ENCODE measurements around the gene MXRA8. TPM values are rescaled to one million over a fixed set of nuclear protein-coding genes. Genes with fewer than 3 reads are reported as not detected.
A peak's percentile ranks its signal among the peaks of the same experiment; 100 is the strongest.

The MXRA8 gene
- polyA plus RNA-seq, 2 of the 4 experiments (the other 2 are of a cell fraction), result 0.12 to 0.22 TPM

DNA sequence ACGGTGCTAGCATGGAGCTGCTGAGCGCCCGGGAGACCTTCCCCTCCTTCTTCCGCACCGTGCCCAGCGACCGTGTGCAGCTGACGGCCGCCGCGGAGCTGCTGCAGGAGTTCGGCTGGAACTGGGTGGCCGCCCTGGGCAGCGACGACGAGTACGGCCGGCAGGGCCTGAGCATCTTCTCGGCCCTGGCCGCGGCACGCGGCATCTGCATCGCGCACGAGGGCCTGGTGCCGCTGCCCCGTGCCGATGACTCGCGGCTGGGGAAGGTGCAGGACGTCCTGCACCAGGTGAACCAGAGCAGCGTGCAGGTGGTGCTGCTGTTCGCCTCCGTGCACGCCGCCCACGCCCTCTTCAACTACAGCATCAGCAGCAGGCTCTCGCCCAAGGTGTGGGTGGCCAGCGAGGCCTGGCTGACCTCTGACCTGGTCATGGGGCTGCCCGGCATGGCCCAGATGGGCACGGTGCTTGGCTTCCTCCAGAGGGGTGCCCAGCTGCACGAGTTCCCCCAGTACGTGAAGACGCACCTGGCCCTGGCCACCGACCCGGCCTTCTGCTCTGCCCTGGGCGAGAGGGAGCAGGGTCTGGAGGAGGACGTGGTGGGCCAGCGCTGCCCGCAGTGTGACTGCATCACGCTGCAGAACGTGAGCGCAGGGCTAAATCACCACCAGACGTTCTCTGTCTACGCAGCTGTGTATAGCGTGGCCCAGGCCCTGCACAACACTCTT is 26.2 kb downstream of the MXRA8 start:
- ChIA-PET CTCF (interaction anchor here (1.0 to 2.5 kb wide), 4 partner anchors 12 to 40 kb away, joined by 3 to 12 read pairs (median 5); partner anchors contain the start of gene DVL1), POLR2A (no interaction called here)
- WGBS (ENCODE audit: missing lambda C conversion rate), result 88% methylated on average over 16 of the region's 57 CpGs
- no peak for ATAC-seq
- DNase-seq (ENCODE audit: low read depth in 1 of 2, low spot score in 1 of 2), result no peak
- TF ChIP-seq, protein P1, sequence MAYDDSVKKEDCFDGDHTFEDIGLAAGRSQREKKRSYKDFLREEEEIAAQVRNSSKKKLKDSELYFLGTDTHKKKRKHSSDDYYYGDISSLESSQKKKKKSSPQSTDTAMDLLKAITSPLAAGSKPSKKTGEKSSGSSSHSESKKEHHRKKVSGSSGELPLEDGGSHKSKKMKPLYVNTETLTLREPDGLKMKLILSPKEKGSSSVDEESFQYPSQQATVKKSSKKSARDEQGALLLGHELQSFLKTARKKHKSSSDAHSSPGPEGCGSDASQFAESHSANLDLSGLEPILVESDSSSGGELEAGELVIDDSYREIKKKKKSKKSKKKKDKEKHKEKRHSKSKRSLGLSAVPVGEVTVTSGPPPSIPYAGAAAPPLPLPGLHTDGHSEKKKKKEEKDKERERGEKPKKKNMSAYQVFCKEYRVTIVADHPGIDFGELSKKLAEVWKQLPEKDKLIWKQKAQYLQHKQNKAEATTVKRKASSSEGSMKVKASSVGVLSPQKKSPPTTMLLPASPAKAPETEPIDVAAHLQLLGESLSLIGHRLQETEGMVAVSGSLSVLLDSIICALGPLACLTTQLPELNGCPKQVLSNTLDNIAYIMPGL (CRISPR knock-in tag; IDR thresholded peaks at IDR 0.05; ENCODE audit: borderline replicate concordance), result no peak
- TF ChIP-seq, protein P2, sequence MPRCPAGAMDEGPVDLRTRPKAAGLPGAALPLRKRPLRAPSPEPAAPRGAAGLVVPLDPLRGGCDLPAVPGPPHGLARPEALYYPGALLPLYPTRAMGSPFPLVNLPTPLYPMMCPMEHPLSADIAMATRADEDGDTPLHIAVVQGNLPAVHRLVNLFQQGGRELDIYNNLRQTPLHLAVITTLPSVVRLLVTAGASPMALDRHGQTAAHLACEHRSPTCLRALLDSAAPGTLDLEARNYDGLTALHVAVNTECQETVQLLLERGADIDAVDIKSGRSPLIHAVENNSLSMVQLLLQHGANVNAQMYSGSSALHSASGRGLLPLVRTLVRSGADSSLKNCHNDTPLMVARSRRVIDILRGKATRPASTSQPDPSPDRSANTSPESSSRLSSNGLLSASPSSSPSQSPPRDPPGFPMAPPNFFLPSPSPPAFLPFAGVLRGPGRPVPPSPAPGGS (IDR thresholded peaks at IDR 0.05), result no peak
- TF ChIP-seq, protein P3, sequence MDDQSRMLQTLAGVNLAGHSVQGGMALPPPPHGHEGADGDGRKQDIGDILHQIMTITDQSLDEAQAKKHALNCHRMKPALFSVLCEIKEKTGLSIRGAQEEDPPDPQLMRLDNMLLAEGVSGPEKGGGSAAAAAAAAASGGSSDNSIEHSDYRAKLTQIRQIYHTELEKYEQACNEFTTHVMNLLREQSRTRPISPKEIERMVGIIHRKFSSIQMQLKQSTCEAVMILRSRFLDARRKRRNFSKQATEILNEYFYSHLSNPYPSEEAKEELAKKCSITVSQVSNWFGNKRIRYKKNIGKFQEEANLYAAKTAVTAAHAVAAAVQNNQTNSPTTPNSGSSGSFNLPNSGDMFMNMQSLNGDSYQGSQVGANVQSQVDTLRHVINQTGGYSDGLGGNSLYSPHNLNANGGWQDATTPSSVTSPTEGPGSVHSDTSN (IDR thresholded peaks at IDR 0.05), result no peak
- no peak for TF ChIP-seq POLR2AphosphoS2 (conservative IDR thresholded peaks at IDR 0.05; ENCODE audit: low read length)
- no peak for TF ChIP-seq NPAS2 (CRISPR knock-in tag; IDR thresholded peaks at IDR 0.05; ENCODE audit: borderline replicate concordance)
- Histone ChIP-seq H3K4me2 (no peak overlapping the region), H3K9me3 (no peaks in the 10 kb centered on the region), H3K4me3 (no peak overlapping the region), H3K27ac (no peak overlapping the region), H3K4me1 (peaks cover 12% of the 10 kb centered on the region; the same call in 2 of the 3 replicates)
- no peak for FAIRE-seq

DNA sequence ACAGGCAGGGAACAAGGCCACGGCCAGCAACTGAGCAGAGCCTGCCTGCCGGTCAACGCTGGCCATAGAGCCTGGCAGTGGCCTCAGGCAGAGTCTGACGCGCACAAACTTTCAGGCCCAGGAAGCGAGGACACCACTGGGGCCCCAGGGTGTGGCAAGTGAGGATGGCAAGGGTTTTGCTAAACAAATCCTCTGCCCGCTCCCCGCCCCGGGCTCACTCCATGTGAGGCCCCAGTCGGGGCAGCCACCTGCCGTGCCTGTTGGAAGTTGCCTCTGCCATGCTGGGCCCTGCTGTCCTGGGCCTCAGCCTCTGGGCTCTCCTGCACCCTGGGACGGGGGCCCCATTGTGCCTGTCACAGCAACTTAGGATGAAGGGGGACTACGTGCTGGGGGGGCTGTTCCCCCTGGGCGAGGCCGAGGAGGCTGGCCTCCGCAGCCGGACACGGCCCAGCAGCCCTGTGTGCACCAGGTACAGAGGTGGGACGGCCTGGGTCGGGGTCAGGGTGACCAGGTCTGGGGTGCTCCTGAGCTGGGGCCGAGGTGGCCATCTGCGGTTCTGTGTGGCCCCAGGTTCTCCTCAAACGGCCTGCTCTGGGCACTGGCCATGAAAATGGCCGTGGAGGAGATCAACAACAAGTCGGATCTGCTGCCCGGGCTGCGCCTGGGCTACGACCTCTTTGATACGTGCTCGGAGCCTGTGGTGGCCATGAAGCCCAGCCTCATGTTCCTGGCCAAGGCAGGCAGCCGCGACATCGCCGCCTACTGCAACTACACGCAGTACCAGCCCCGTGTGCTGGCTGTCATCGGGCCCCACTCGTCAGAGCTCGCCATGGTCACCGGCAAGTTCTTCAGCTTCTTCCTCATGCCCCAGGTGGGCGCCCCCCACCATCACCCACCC is 27.0 kb downstream of the MXRA8 start, which contains the start of gene TAS1R3:
TAS1R3 (plus strand) TSS at position 213 of the 898 bp plus-strand sequence; CDS start at position 279, 66 bp downstream.
- Histone ChIP-seq H3K27ac (peak within 1 kb of the TSS in 1 of 2 experiments; percentile 52; a peak in 2 of 6 replicates), H3K4me1 (peaks cover 12% of the 10 kb centered on the region; the same call in 2 of the 3 replicates), H3K4me3 (no peak within 1 kb of the TSS), H3K9me3 (no peaks in the 10 kb centered on the region), H3K4me2 (peak within 1 kb of the TSS; percentile 30; the same call in 1 of the 3 replicates)
- ATAC-seq (peak; percentile 28 to 46; a peak in 5 of 6 replicates), DNase-seq (ENCODE audit: low read depth in 1 of 2, low spot score in 1 of 2) (no peak), FAIRE-seq (no peak)
- ChIA-PET POLR2A (no interaction called here), CTCF (interaction anchor here (1.1 to 2.5 kb wide), 5 partner anchors 13 to 41 kb away, joined by 3 to 12 read pairs (median 7); partner anchors contain the start of gene DVL1)
- TF ChIP-seq POLR2AphosphoS2 (conservative IDR thresholded peaks at IDR 0.05; ENCODE audit: low read length), result 0 out of 2 replicates have a peak, but pooled peaks have one; percentile 4
- no peak for TF ChIP-seq NPAS2 (CRISPR knock-in tag; IDR thresholded peaks at IDR 0.05; ENCODE audit: borderline replicate concordance)
- 84% methylated on average over 13 of the region's 41 CpGs for WGBS (ENCODE audit: missing lambda C conversion rate)

DNA sequence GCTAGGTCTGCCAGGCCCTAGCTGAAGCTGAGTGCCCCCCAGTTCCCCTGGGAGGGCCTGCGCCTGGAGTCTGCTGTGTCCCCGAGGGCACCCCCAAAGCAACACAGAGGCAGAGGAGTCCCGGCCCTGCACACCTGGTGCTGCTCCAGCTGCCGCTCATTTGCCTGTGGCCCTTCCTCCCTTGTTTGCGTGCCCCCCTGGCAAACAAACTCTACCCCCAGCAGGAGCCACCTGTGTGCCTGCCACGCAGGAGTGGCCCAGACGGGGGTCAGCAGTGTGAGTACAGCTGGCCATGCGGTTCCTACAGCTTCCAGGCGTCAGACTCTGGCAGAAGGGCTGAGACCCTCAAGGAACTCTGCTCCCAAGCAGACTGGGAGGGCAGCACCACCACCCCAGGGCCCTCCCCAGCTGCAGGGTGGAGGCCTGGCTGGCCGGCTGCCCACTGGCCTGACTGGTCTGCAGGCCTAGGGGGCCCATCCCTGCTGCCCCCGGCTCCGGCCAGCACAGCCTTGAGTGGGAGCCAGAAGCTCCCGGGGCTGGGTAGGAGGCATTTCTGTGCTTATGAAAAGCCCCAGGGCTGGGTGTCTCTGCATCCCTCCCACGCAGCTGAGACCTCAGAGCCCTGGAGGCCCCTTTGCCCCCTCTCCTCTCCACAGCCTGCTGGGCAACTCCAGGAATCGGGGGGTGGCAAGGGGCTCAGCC is 27.8 kb downstream of the MXRA8 start:
- ChIA-PET POLR2A (no interaction called here), CTCF (interaction anchor here (1.2 to 2.5 kb wide), 3 partner anchors 14 to 41 kb away, joined by 3 to 8 read pairs (median 7); partner anchors contain the start of gene DVL1)
- 17% methylated on average over 1 of the region's 15 CpGs for WGBS (ENCODE audit: missing lambda C conversion rate)
- Histone ChIP-seq H3K4me3 (no peak overlapping the region), H3K27ac (peak overlapping the region in 1 of 2 experiments; percentile 52; a peak in 2 of 6 replicates), H3K4me1 (peaks cover 17% of the 10 kb centered on the region; the same call in 2 of the 3 replicates), H3K9me3 (no peaks in the 10 kb centered on the region), H3K4me2 (peak overlapping the region; percentile 30; the same call in 1 of the 3 replicates)
- ATAC-seq, result peak; percentile 10 to 25; a peak in 4 of 6 replicates
- FAIRE-seq, result no peak
- no peak for DNase-seq (ENCODE audit: low read depth in 1 of 2, low spot score in 1 of 2)
- TF ChIP-seq MYC (IDR thresholded peaks at IDR 0.05; ENCODE audit: borderline replicate concordance, low read length), result no peak
- TF ChIP-seq POLR2A (IDR thresholded peaks at IDR 0.05; ENCODE audit: low read length), result 0 out of 2 replicates have a peak, but pooled peaks have one; percentile 10
- TF ChIP-seq, protein P3 (IDR thresholded peaks at IDR 0.05), result 0 out of 2 replicates have a peak, but pooled peaks have one; percentile 12
- TF ChIP-seq CHD2 (IDR thresholded peaks at IDR 0.05; ENCODE audit: low read length, partially characterized antibody), result no peak
- no peak for TF ChIP-seq EP300 (IDR thresholded peaks at IDR 0.05)
